ENCODE data around the gene VENTX.

VENTX gene

DNA sequence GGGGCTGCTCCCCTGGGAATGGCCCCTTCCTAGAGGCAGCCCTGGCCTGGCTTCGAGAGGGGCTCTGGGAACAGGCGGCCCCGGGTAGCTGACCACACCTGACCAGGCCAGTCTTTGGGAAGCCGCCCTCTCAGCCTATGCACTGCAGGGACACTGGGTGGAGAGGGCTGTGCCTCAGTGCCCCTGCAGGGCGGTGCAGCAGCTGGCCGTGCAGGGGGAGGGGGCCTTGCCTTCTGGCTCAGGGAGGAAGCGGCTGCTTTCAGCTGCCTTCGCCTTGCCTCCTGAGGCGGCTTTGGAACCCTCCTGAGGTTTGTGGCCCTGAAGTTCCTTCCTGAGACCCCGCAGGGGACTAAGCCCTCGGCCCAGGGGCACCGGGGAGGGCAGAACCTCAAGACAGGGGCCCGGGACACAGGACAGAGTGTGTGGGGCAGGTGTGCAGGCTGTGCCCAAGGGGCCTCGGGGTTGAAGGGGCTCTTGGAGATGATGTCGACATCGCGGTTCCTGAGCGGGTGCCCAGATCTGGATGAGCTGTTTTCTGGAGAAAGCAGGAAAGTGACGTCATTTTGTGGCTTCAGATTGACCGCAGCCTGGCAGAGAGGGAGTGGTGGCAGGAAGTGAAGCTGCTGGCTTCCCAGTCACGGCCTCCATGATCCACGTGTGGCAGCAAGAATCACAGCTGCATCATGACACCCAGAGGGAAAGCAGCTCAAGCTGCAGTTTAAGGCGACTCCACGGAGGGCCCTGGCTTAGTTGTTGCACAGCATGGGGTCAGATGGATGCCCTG lies 21.4 kb downstream of the VENTX start (continued):
- TF ChIP-seq, protein P1, sequence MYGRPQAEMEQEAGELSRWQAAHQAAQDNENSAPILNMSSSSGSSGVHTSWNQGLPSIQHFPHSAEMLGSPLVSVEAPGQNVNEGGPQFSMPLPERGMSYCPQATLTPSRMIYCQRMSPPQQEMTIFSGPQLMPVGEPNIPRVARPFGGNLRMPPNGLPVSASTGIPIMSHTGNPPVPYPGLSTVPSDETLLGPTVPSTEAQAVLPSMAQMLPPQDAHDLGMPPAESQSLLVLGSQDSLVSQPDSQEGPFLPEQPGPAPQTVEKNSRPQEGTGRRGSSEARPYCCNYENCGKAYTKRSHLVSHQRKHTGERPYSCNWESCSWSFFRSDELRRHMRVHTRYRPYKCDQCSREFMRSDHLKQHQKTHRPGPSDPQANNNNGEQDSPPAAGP (tag by site-specific recombination; IDR thresholded peaks at IDR 0.05), result peak; percentile 91
- TF ChIP-seq, protein P2, sequence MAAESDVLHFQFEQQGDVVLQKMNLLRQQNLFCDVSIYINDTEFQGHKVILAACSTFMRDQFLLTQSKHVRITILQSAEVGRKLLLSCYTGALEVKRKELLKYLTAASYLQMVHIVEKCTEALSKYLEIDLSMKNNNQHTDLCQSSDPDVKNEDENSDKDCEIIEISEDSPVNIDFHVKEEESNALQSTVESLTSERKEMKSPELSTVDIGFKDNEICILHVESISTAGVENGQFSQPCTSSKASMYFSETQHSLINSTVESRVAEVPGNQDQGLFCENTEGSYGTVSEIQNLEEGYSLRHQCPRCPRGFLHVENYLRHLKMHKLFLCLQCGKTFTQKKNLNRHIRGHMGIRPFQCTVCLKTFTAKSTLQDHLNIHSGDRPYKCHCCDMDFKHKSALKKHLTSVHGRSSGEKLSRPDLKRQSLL (tag by site-specific recombination; IDR thresholded peaks at IDR 0.05), result peak; percentile 73; the same call in 1 of the 2 replicates
- TF ChIP-seq SP2 (tag by site-specific recombination; IDR thresholded peaks at IDR 0.05) (peak; percentile 51), ZNF341 (tag by site-specific recombination; IDR thresholded peaks at IDR 0.05; ENCODE audit: low read depth) (peak; percentile 32; the same call in 1 of the 2 replicates), FEZF1 (tag by site-specific recombination; IDR thresholded peaks at IDR 0.05) (no peak), MEIS1 (CRISPR knock-in tag; IDR thresholded peaks at IDR 0.05; ENCODE audit: borderline replicate concordance) (no peak), ZNF174 (tag by site-specific recombination; IDR thresholded peaks at IDR 0.05) (no peak), ZNF629 (tag by site-specific recombination; IDR thresholded peaks at IDR 0.05) (peak; percentile 86), ZNF324 (tag by site-specific recombination; IDR thresholded peaks at IDR 0.05) (peak; percentile 59; the same call in 1 of the 2 replicates), KLF10 (tag by site-specific recombination; IDR thresholded peaks at IDR 0.05) (no peak), ZNF623 (tag by site-specific recombination; IDR thresholded peaks at IDR 0.05) (peak; percentile 25; the same call in 1 of the 2 replicates)

DNA sequence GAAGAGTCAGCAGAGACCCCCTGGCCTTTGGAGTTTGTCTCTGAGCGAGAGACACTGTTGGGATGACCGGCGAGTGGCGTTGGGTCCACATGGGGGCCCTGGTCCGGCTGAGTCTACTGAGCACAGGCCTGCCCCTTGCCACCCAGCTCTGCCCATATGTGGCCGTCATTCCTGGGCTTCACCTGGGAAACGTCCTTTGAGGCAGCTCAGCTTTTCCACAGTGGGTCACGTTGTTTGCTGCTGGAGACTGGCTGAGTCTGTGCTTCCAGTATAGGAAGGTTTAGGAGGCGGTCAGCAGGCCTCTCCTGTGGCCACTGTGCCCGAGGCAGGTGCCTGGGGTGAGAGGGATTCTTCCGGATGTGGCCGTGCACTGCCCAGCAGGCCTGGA lies 21.9 kb downstream of the VENTX start:
- CTCF ChIA-PET, result interaction anchor here (1.0 to 1.3 kb wide), 2 partner anchors 114 to 116 kb away, joined by 3 to 4 read pairs; no protein-coding TSS in a partner anchor
- no peak overlapping the region for H3K4me3 ChIP-seq (ENCODE audit: low read depth, low read length)
- no peaks in the 10 kb centered on the region for H3K9me3 ChIP-seq (ENCODE audit: control insufficient read depth, insufficient read depth, low read depth, low read length)
- POLR2A ChIA-PET, result no interaction called here
- TF ChIP-seq ZNF558 (tag by site-specific recombination; IDR thresholded peaks at IDR 0.05) (no peak), ZNF335 (tag by site-specific recombination; conservative IDR thresholded peaks at IDR 0.05) (0 out of 2 replicates have a peak, but pooled peaks have one; percentile 9), ZNF394 (tag by site-specific recombination; IDR thresholded peaks at IDR 0.05; ENCODE audit: borderline replicate concordance) (peak; percentile 6; the same call in 1 of the 2 replicates)
- no peaks in the 10 kb centered on the region for H3K36me3 ChIP-seq (ENCODE audit: control insufficient read depth in 2 of 2, insufficient read depth in 1 of 2, low read length in 2 of 2)
- no peak overlapping the region for H3K27ac ChIP-seq (ENCODE audit: extremely low read depth, low read depth, low read length)
- peaks cover 3% of the 10 kb centered on the region for H3K4me1 ChIP-seq (ENCODE audit: control insufficient read depth, insufficient read depth, low read length)

DNA sequence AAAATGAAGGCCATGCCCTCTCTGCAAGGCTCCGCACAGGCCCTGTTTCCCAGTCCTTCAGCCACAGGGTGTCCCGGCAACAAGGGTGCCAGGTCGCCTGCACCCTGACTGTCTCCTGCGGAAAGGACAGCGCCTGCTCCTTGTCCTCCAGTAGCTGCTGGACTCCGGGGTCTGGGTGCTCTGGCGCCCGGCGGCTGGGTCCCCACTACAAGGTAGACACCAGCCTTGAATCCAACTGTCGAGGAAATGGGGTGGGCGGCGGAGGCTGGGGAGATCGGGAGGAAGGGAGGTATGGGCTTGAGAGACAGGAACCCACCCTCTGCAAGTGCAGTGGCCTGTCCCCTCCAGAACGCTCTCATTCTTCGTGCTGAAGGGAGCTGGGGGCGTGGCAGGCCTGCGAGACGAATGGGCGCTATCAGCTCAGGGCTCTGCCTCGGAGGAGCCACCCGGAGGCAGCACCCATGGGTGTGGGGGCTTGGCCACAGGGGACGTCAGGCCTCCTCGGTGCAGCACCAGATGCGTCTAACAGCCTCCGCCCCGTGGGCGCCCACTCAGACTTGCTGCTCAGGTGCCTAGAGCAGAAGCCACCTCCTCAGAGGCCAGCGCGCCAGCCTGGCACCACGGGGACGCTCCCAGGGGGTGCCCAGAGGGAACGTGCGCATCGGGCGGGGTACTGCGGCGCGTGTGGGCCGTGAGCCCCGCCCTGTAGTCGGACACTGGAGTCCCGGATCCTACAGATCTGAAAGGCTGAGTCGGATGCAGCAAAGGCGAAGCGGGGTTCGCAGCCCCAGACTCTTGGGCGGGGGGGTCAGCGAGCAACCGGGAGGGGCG lies 23.5 kb downstream of the VENTX start:
- CTCF ChIA-PET, result interaction anchor here (0.6 to 1.1 kb wide), 2 partner anchors 16 to 294 kb away, joined by 3 read pairs; no protein-coding TSS in a partner anchor
- Histone ChIP-seq H3K27ac (ENCODE audit: extremely low read depth, low read depth, low read length) (peak overlapping the region; percentile 37; the same call in 1 of the 2 replicates), H3K4me1 (ENCODE audit: control insufficient read depth, insufficient read depth, low read length) (peaks cover 3% of the 10 kb centered on the region), H3K9me3 (ENCODE audit: control insufficient read depth, insufficient read depth, low read depth, low read length) (no peaks in the 10 kb centered on the region), H3K4me3 (ENCODE audit: low read depth, low read length) (peak overlapping the region; percentile 60), H3K36me3 (ENCODE audit: control insufficient read depth in 2 of 2, insufficient read depth in 1 of 2, low read length in 2 of 2) (no peaks in the 10 kb centered on the region)
- POLR2A ChIA-PET, result no interaction called here
- TF ChIP-seq SP7 (tag by site-specific recombination; IDR thresholded peaks at IDR 0.05) (0 out of 2 replicates have a peak, but pooled peaks have one; percentile 17), ZNF423 (tag by site-specific recombination; IDR thresholded peaks at IDR 0.05) (peak; percentile 100), SP2 (tag by site-specific recombination; IDR thresholded peaks at IDR 0.05) (peak; percentile 21; the same call in 1 of the 2 replicates), ZNF292 (tag by site-specific recombination; IDR thresholded peaks at IDR 0.05; ENCODE audit: borderline replicate concordance, low read depth) (no peak), ZBTB17 (tag by site-specific recombination; IDR thresholded peaks at IDR 0.05) (0 out of 2 replicates have a peak, but pooled peaks have one; percentile 13), ZNF155 (tag by site-specific recombination; IDR thresholded peaks at IDR 0.05) (no peak), ZNF791 (tag by site-specific recombination; IDR thresholded peaks at IDR 0.05) (no peak)
- TF ChIP-seq, protein P3, sequence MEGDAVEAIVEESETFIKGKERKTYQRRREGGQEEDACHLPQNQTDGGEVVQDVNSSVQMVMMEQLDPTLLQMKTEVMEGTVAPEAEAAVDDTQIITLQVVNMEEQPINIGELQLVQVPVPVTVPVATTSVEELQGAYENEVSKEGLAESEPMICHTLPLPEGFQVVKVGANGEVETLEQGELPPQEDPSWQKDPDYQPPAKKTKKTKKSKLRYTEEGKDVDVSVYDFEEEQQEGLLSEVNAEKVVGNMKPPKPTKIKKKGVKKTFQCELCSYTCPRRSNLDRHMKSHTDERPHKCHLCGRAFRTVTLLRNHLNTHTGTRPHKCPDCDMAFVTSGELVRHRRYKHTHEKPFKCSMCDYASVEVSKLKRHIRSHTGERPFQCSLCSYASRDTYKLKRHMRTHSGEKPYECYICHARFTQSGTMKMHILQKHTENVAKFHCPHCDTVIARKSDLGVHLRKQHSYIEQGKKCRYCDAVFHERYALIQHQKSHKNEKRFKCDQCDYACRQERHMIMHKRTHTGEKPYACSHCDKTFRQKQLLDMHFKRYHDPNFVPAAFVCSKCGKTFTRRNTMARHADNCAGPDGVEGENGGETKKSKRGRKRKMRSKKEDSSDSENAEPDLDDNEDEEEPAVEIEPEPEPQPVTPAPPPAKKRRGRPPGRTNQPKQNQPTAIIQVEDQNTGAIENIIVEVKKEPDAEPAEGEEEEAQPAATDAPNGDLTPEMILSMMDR (tag by site-specific recombination; IDR thresholded peaks at IDR 0.05), result 0 out of 2 replicates have a peak, but pooled peaks have one; percentile 31
- TF ChIP-seq, protein P4, sequence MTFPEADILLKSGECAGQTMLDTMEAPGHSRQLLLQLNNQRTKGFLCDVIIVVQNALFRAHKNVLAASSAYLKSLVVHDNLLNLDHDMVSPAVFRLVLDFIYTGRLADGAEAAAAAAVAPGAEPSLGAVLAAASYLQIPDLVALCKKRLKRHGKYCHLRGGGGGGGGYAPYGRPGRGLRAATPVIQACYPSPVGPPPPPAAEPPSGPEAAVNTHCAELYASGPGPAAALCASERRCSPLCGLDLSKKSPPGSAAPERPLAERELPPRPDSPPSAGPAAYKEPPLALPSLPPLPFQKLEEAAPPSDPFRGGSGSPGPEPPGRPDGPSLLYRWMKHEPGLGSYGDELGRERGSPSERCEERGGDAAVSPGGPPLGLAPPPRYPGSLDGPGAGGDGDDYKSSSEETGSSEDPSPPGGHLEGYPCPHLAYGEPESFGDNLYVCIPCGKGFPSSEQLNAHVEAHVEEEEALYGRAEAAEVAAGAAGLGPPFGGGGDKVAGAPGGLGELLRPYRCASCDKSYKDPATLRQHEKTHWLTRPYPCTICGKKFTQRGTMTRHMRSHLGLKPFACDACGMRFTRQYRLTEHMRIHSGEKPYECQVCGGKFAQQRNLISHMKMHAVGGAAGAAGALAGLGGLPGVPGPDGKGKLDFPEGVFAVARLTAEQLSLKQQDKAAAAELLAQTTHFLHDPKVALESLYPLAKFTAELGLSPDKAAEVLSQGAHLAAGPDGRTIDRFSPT (tag by site-specific recombination; IDR thresholded peaks at IDR 0.05), result peak; percentile 93
- TF ChIP-seq, protein P1 (tag by site-specific recombination; IDR thresholded peaks at IDR 0.05), result peak; percentile 59; the same call in 1 of the 2 replicates
